HL-60/S4 (cell line): ENCODE measurements around the gene BAIAP2.
"Not testable (repeated sequence)": the region's sequence is repeated elsewhere in the genome, so short reads cannot be mapped to it uniquely, and the experiment has no call there.

Experiments
- in situ Hi-C: fragments of 300-500 bp; cut with MboI; formaldehyde crosslinking; loops from 2 replicates; pipeline ENCODE4 v1.14.3; 2022; ENCODE audit warnings: low sequenced_read_pairs

The BAIAP2 gene

GRCh38 chr17:81135505-81136278 lies 100.7 kb downstream of the BAIAP2 start:
- in situ Hi-C loops, result no loop called here

GRCh38 chr17:81136366-81136765 lies 101.4 kb downstream of the BAIAP2 start:
- in situ Hi-C loops, result no loop called here

- in situ Hi-C loops, result no loop called here
Observed at GRCh38 chr17:81137248-81137647, 102.3 kb downstream of the BAIAP2 start.

- in situ Hi-C loops, result no loop called here
Observed at GRCh38 chr17:81138083-81138482, 103.1 kb downstream of the BAIAP2 start.

- in situ Hi-C loops, result no loop called here
Observed at GRCh38 chr17:81138500-81138899, 103.5 kb downstream of the BAIAP2 start.

- in situ Hi-C loops, result no loop called here
Observed at GRCh38 chr17:81139428-81139827, 104.5 kb downstream of the BAIAP2 start.

- in situ Hi-C loops, result no loop called here
Observed at GRCh38 chr17:81140018-81140417, 105.1 kb downstream of the BAIAP2 start.

GRCh38 chr17:81140695-81141094 lies 105.7 kb downstream of the BAIAP2 start:
- in situ Hi-C loops, result no loop called here

- in situ Hi-C loops, result no loop called here
Observed at GRCh38 chr17:81142301-81143199, 107.6 kb downstream of the BAIAP2 start.

GRCh38 chr17:81143200-81143527 lies 108.2 kb downstream of the BAIAP2 start:
- in situ Hi-C loops, result no loop called here

GRCh38 chr17:81143717-81144422 lies 108.9 kb downstream of the BAIAP2 start:
- in situ Hi-C loops, result no loop called here

GRCh38 chr17:81144423-81144781 lies 109.5 kb downstream of the BAIAP2 start:
- in situ Hi-C loops, result no loop called here

- in situ Hi-C loops, result not testable (repeated sequence)
Observed at GRCh38 chr17:81146208-81146607, 111.3 kb downstream of the BAIAP2 start.

- in situ Hi-C loops, result no loop called here
Observed at GRCh38 chr17:81147701-81148100, 112.8 kb downstream of the BAIAP2 start.

GRCh38 chr17:81148571-81148970 lies 113.6 kb downstream of the BAIAP2 start:
- in situ Hi-C loops, result no loop called here

GRCh38 chr17:81148986-81149533 lies 114.1 kb downstream of the BAIAP2 start:
- in situ Hi-C loops, result no loop called here

GRCh38 chr17:81150377-81151077 lies 115.6 kb downstream of the BAIAP2 start:
- in situ Hi-C loops, result loop anchor here (5.0 kb wide), 1 partner anchor 87 kb away; the partner anchor contains the start of genes NDUFAF8 and TEPSIN

GRCh38 chr17:81151278-81151677 lies 116.3 kb downstream of the BAIAP2 start:
- in situ Hi-C loops, result loop anchor here (5.0 kb wide), 1 partner anchor 86 kb away; the partner anchor contains the start of genes NDUFAF8 and TEPSIN

- in situ Hi-C loops, result loop anchor here (5.0 kb wide), 1 partner anchor 85 kb away; the partner anchor contains the start of genes NDUFAF8 and TEPSIN
Observed at GRCh38 chr17:81152288-81152828, 117.4 kb downstream of the BAIAP2 start.

- in situ Hi-C loops, result loop anchor here (5.0 kb wide), 1 partner anchor 84 kb away; the partner anchor contains the start of genes NDUFAF8 and TEPSIN
Observed at GRCh38 chr17:81153340-81153803, 118.4 kb downstream of the BAIAP2 start.
